SK-N-SH treated with all-trans-retinoic acid at 6 μM for 48 hours (cell line): ENCODE measurements around the gene TMEM106A.
"Not testable (repeated sequence)": the region's sequence is repeated elsewhere in the genome, so short reads cannot be mapped to it uniquely, and the experiment has no call there.

Experiments used
- CSDC2 ChIP-seq: fragments of 250-450 bp; sonication (Bioruptor Pico); IDR thresholded peaks from 2 replicates; pipeline ENCODE4 v1.5.0; 2020; ENCODE audit warnings: mild to moderate bottlenecking, moderate library complexity
- ESRRG ChIP-seq: fragments of 250-450 bp; sonication (Bioruptor Pico); IDR thresholded peaks from 2 replicates; pipeline ENCODE4 v1.6.1; 2021; ENCODE audit warnings: mild to moderate bottlenecking
- ISL1 ChIP-seq: fragments of 250-450 bp; sonication (Bioruptor Pico); IDR thresholded peaks from 2 replicates; pipeline ENCODE4 v2.1.2; 2022; ENCODE audit warnings: mild to moderate bottlenecking, moderate library complexity
- RARB ChIP-seq: fragments of 250-450 bp; sonication (Bioruptor Pico); IDR thresholded peaks from 2 replicates; pipeline ENCODE4 v1.8.0; 2021; ENCODE audit warnings: mild to moderate bottlenecking, moderate library complexity
- ZFP30 ChIP-seq: fragments of 450-650 bp; formaldehyde crosslinking; IDR thresholded peaks from 2 replicates; pipeline ENCODE4 v1.5.0; 2022; ENCODE audit warnings: mild to moderate bottlenecking, moderate library complexity
- ZNF70 ChIP-seq: fragments of 450-650 bp; formaldehyde crosslinking; IDR thresholded peaks from 2 replicates; pipeline ENCODE4 v1.5.0; 2020; ENCODE audit warnings: mild to moderate bottlenecking, moderate library complexity

DNA sequence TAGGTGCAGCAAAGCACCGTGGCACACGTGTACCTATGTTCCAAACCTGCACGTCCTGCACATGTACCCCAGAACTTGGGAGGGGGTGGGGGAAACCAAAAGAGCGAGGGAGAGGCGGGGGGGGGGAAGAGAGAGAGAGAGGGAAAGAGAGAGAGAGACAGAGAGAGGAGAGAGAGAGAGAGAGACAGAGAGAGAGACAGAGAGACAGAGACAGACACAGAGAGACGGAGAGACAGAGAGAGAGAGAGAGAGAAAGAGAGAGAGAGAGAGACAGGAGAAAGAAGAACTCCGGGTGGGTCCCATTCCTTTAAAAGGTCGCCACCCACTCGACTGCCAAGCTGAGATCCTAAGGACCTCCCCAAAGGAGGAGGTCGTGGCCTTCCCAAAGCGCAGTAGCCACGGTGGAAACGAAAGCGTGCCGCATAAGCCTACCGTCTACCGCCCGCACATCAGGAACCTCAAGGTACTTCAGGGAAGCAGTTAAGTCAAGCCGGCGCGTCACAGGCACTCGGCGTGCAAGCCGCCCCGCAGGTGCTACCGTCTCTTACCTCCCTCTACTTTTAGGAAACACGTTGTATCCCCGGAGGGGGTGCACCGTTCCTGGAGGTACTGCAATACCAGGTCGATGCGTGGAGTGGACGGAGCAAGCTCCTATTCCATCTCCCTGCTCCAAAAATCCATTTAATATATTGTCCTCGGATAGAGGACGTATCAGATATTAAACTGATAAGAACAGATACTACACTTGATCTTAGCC, 29.1 kb downstream of the TMEM106A start:
- TF ChIP-seq ISL1 (CRISPR knock-in tag); RARB (CRISPR knock-in tag); ZFP30; ESRRG (CRISPR knock-in tag); ZNF70 (CRISPR knock-in tag); CSDC2 (CRISPR knock-in tag): not testable (repeated sequence)
